Measurements from ENCODE around the gene NUDT1.

Gene NUDT1

GRCh38 chr7:2232766-2233520 lies 9.1 kb upstream of the NUDT1 start, which contains the start of gene MAD1L1:
TSS of gene MAD1L1 (minus strand) at chr7:2232945. CDS start at chr7:2230133, 2,812 bp downstream.
- DNase-seq (ENCODE audit: low read depth in 1 of 2, low spot score in 1 of 2), result peak; percentile 82 to 88
- Histone ChIP-seq H3K4me3 (replicated peaks; ENCODE audit: insufficient read depth, low read length) (peak within 1 kb of the TSS; percentile 96), H3K27me3 (ENCODE audit: insufficient read depth, poor library complexity, severe bottlenecking) (no peaks in the 10 kb centered on the region), H3K27ac (replicated peaks) (peak within 1 kb of the TSS; percentile 70)
- TF ChIP-seq REST (IDR thresholded peaks at IDR 0.05; ENCODE audit: insufficient replicate concordance, low read depth) (no peak), POLR2AphosphoS5 (IDR thresholded peaks at IDR 0.05; ENCODE audit: low read depth) (peak; percentile 59)

- no peak overlapping the region for H3K4me3 ChIP-seq (replicated peaks; ENCODE audit: insufficient read depth, low read length)
- no peaks in the 10 kb centered on the region for H3K27me3 ChIP-seq (ENCODE audit: insufficient read depth, poor library complexity, severe bottlenecking)
- no peak for DNase-seq (ENCODE audit: low read depth in 1 of 2, low spot score in 1 of 2)
- H3K27ac ChIP-seq (replicated peaks), result no peak overlapping the region
- TF ChIP-seq SPI1 (IDR thresholded peaks at IDR 0.05; ENCODE audit: borderline replicate concordance, low read depth) (no peak), CTCF (IDR thresholded peaks at IDR 0.05; ENCODE audit: insufficient read depth, low read length) (no peak), REST (IDR thresholded peaks at IDR 0.05; ENCODE audit: insufficient replicate concordance, low read depth) (no peak)
Observed at GRCh38 chr7:2233926-2234325, 8.1 kb upstream of the NUDT1 start.

- no peak overlapping the region for H3K4me3 ChIP-seq (replicated peaks; ENCODE audit: insufficient read depth, low read length)
- no peaks in the 10 kb centered on the region for H3K27me3 ChIP-seq (ENCODE audit: insufficient read depth, poor library complexity, severe bottlenecking)
- H3K27ac ChIP-seq (replicated peaks), result peak overlapping the region; percentile 76
- DNase-seq (ENCODE audit: low read depth in 1 of 2, low spot score in 1 of 2), result peak; percentile 90 to 92
- TF ChIP-seq CTCF (IDR thresholded peaks at IDR 0.05; ENCODE audit: insufficient read depth, low read length), result no peak
- TF ChIP-seq SPI1 (IDR thresholded peaks at IDR 0.05; ENCODE audit: borderline replicate concordance, low read depth), result peak; percentile 90
- TF ChIP-seq GABPA (IDR thresholded peaks at IDR 0.05; ENCODE audit: low read depth), result peak; percentile 58; the same call in 1 of the 2 replicates
- TF ChIP-seq POLR2AphosphoS5 (IDR thresholded peaks at IDR 0.05; ENCODE audit: low read depth), result peak; percentile 76
Observed at GRCh38 chr7:2237109-2237602, 4.9 kb upstream of the NUDT1 start.

- DNase-seq (ENCODE audit: low read depth in 1 of 2, low spot score in 1 of 2), result no peak
- TF ChIP-seq CTCF (IDR thresholded peaks at IDR 0.05; ENCODE audit: insufficient read depth, low read length) (no peak), SPI1 (IDR thresholded peaks at IDR 0.05; ENCODE audit: borderline replicate concordance, low read depth) (no peak), GABPA (IDR thresholded peaks at IDR 0.05; ENCODE audit: low read depth) (no peak), REST (IDR thresholded peaks at IDR 0.05; ENCODE audit: insufficient replicate concordance, low read depth) (no peak), POLR2AphosphoS5 (IDR thresholded peaks at IDR 0.05; ENCODE audit: low read depth) (no peak)
- Histone ChIP-seq H3K4me3 (replicated peaks; ENCODE audit: insufficient read depth, low read length) (no peak overlapping the region), H3K27me3 (ENCODE audit: insufficient read depth, poor library complexity, severe bottlenecking) (no peaks in the 10 kb centered on the region), H3K27ac (replicated peaks) (no peak overlapping the region)
Observed at GRCh38 chr7:2239242-2239641, 2.8 kb upstream of the NUDT1 start.
